Stimulated activated CD8-positive, alpha-beta memory T cell treated with anti-CD3 and anti-CD28 coated beads, Interleukin-12 subunit alpha, Interleukin-12 subunit beta, amount 100 ng/mL, for 1 hour (primary cell): ENCODE data around the gene RDH16.
"Not testable (repeated sequence)": the region's sequence is repeated elsewhere in the genome, so short reads cannot be mapped to it uniquely, and the experiment has no call there.

Source experiments
- DNase-seq: peaks from one replicate; pipeline ENCODE4 v3.0.0-alpha.2; 2020; ENCODE audit warnings: low read depth

RDH16 gene

DNA sequence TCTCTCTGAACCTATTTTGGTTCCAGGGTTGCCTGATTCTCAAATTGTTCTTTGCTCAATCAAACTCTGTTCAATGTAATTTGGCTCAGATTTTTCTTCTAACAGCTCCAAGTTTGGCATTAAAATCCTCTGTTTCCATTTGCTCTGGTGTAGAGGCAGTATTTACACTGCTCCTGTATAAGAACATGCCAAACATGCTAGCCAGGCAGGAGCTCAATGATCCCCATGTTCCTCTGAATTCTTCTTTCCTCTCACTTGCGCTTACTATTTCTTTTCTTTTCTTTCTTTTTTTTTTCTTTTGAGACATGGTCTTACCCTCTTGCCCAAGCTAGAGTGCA, 40.4 kb downstream of the RDH16 start:
- no peak for DNase-seq

DNA sequence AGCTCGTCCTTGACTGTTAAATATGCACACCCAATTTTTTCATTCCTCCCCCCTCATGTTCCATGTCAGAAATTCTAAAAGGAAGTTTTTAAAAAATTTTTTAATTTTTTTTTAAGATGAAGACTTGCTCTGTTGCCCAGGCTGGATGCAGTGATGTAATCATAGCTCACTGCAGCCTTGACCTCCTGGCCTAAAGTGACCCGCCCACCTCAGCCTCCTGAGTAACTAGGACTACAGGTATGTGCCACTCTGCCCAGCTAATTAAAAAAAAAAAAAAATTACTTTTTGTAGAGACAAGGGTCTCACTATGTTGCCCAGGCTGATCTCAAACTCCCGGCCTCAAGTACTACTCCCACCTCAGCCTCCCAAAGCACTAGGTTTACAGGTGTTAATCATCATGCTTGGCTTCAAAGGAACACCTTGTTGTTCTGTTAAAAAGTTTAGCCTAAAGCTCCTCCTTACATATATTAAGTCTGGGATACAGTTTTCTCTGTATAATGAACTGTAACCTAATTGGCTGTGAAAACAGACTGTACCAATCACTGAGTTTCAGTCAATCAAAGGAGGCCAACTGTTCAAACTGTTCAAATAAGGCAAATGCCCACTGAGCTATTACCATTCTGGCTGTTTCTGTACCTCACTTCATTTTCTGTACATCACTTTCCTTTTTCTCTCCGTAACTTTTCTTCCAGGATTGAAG, 41.0 kb downstream of the RDH16 start:
- no peak for DNase-seq

DNA sequence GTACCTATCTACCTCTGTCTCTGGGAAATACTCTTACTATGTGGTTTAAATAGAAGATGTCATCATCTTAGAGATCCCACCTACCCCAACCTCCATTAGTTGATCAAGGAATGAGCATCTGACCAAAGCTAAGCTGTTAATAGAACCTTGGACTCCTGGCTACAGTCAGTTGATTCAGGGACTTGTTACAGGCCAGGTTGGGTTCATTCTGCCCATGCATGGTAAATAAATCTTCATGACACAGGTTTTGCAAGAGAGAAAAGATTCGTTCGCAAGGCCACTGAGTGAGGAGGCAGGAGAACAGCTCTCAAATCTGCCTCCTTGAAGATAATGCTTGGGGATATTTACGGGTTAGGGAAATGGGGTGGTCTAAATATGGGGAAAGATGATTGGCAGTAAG, 42.7 kb downstream of the RDH16 start:
- DNase-seq, result no peak

DNA sequence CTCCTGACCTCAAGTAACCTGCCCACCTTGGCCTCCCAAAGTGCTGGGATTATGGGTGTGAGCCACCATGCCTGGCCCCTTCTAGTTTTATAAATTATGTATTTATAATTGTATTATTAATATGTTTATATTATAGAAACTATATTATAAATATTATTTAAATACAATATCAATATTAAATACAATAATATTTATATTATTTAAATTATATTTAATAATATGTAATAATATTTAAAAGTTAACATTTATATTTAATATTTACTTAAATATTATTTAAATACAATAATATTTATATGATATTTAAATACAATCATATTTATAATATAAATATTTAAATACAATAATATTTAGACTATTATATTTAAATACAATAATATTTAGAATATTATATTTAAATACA, 43.2 kb downstream of the RDH16 start:
- no peak for DNase-seq

DNA sequence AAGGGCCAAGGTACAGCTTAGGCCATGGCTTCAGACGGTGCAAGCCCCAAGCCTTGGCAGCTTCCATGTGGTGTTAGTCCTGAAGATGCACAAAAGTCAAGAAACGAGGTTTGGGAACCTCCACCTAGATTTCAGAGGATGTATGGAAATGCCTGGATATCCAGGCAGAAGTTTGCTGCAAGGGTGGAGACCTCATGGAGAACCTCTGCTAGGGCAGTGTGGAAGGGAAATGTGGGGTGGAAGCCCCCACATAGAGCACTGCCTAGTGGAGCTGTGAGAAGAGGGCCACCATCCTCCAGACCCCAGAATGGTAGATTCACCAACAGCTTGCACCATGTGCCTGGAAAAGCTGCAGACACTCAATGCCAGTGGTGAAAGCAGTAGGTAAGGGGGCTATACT, 48.0 kb downstream of the RDH16 start:
- not testable (repeated sequence) for DNase-seq

DNA sequence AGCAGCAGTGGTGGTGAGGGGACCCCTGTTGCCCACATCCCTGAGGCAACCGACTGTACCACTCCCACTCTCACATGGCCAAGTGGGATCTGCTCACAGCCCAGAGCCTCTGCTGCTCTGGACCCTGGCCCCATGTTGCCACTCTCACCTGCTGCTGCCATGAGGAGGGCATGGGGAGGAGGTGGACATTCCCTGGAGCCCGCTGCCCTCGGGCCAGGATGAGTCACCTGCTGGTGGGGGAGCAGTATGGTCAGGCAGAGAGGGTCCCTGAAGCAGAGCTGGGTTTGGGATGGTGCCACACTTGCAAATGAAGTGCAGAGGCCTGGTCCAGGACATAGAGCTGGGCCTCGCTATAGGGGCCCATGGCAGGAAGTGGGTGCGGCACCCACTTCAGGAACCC, 49.3 kb downstream of the RDH16 start:
- DNase-seq, result no peak

DNA sequence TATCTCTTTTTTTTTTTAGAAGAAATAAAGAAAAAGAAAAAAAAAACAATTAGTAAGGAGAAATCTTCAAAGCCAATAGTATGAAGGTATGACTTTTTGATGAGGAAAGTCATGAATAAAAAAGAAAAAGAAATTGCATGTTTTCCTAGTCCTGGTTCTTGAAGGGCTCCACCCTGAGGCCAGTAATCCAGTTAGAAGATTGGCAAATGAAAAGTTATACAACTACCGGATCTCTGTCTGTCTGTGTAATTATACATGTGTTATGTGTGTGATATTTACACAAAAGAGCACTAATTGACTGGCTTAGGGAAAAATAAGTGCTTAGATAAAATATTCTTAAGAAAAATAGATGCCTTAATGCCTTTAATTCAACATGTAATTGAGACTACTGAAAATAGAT, 51.6 kb downstream of the RDH16 start:
- DNase-seq, result no peak

DNA sequence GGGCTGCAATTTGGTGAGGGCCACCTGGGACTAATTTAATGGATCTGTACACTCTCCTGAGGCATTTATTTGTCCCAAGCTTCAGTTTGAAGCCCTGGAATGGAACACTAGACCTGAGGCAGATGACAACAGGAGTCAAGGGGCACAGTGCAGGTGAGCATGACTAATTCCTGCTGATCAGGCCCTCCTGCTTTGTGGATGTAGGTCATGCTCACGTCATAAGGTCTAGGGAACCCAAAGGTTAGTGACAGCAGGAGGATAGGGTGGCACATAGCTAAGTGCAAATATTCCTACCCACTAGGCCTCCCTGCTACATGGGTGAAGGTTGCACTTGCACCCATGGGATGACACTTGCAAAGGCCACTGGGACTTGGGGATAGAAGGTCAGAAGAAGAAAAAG, 54.0 kb downstream of the RDH16 start:
- no peak for DNase-seq
